HG02973 (cell line): ENCODE results near the gene MRPL52.
"Not testable (repeated sequence)": the region's sequence is repeated elsewhere in the genome, so short reads cannot be mapped to it uniquely, and the experiment has no call there.

Experiments
- ATAC-seq: cut with Tn5 transposase; IDR thresholded peaks from one replicate; pipeline ENCODE4 v1.9.1; 2021; ENCODE audit warnings: moderate library complexity; ENCODE audit not compliant: unreplicated experiment

The MRPL52 gene

DNA sequence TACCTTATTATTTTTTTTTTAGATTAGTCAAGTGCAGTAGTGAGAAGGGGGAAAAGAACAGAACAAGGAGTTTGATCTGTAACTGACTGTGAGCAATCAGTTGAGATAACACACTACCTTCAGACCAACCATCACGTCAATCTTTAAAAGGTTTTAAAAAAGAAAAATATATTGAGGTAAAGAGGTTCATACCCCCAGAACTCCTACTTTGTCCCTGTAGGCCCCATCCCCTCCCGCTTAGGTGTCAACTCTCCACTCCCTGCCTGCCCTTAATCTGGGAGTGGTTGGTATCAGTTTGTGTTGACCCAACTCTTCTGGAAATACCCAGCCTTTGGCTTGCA, 22.9 kb downstream of the MRPL52 start:
- no peak for ATAC-seq

- ATAC-seq: no peak
These were observed 23.5 kb downstream of the MRPL52 start for GRCh38 chr14:22852940-22853767.

GRCh38 chr14:22854296-22854695, 24.6 kb downstream of the MRPL52 start:
- ATAC-seq: not testable (repeated sequence)

DNA sequence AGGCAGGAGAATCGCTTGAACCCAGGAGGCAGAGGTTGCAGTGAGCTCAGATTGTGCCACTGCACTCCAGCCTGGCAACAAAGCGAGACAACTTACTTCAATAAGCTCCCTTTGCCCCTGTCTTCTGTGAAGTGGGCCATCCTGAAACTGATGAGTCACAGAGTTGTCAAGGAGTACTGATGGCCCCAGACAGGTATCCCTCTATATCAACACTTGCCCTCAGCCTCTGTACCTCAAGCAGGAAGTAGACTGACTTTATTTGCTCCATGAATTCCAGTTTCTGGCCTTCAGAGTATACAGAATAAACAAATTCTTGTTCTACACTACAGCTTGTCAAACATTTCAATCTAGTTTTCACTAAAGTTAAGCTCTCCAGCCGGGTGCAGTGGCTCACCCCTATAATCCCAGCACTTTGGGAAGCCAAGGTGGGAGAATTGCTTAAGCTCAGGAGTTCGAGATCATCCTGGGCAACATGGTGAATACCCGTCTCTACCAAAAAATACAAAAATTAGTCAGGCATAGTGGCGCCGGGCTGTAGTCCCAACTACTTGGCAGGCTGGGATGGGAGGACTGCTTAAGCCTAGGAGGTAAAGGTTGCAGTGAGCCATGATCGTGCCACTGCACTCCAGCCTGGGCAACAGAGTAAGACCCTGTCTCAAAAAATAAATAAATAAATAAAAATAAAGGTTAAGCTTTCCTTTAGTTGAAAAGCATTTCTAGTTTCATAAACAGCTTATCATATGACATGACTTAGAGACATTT, 25.5 kb downstream of the MRPL52 start:
- no peak for ATAC-seq

- ATAC-seq: no peak
These were observed 26.7 kb downstream of the MRPL52 start for GRCh38 chr14:22856428-22856827.

GRCh38 chr14:22860377-22860776, 30.7 kb downstream of the MRPL52 start:
- not testable (repeated sequence) for ATAC-seq

GRCh38 chr14:22861651-22862050, 32.0 kb downstream of the MRPL52 start:
- ATAC-seq: no peak

DNA sequence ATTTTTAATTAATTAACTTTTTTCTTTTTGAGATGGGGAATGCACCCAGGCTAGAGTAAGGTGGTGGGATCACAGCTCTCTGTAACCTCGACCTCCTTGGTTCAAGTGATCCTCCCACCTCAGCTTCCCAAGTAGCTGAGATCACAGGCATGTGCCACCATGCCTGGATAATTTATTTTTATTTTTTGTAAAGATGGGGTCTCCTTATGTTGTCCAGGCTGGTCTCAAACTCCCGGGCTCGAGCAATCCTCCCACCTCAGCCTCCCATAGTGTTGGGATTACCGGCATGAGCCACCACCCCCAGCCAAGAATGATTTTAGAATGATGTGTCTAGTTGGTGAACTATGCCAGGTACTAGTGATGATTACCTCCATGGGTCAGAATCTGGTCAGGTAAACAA, 35.3 kb downstream of the MRPL52 start:
- ATAC-seq: no peak

GRCh38 chr14:22865424-22866405, 36.0 kb downstream of the MRPL52 start:
- no peak for ATAC-seq

GRCh38 chr14:22866874-22867273, 37.2 kb downstream of the MRPL52 start:
- no peak for ATAC-seq

GRCh38 chr14:22870811-22871223, 41.1 kb downstream of the MRPL52 start:
- ATAC-seq: peak; percentile 41

GRCh38 chr14:22871224-22872032, 41.7 kb downstream of the MRPL52 start, which contains the start of gene LRP10:
Gene LRP10, plus strand, starts transcription at chr14:22871740. Its CDS starts 564 bp downstream, at chr14:22872304.
- ATAC-seq: peak; percentile 64

GRCh38 chr14:22872033-22872832, 42.5 kb downstream of the MRPL52 start:
- ATAC-seq: no peak

- ATAC-seq: no peak
These were observed 43.3 kb downstream of the MRPL52 start for GRCh38 chr14:22872833-22873520.

DNA sequence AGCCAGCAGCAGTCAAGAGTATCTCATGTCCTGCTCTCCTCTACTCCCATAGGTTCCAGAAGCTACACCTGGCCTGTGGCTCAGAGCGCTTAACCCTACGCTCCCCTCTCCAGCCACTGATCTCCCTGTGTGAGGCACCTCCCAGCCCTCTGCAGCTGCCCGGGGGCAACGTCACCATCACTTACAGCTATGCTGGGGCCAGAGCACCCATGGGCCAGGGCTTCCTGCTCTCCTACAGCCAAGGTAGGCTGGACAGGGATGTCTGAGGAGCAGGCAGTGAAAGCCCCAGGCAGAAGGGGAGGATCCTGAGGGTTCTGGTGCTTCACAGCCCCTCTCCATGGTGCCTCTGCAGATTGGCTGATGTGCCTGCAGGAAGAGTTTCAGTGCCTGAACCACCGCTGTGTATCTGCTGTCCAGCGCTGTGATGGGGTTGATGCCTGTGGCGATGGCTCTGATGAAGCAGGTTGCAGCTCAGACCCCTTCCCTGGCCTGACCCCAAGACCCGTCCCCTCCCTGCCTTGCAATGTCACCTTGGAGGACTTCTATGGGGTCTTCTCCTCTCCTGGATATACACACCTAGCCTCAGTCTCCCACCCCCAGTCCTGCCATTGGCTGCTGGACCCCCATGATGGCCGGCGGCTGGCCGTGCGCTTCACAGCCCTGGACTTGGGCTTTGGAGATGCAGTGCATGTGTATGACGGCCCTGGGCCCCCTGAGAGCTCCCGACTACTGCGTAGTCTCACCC, 45.5 kb downstream of the MRPL52 start:
- no peak for ATAC-seq

DNA sequence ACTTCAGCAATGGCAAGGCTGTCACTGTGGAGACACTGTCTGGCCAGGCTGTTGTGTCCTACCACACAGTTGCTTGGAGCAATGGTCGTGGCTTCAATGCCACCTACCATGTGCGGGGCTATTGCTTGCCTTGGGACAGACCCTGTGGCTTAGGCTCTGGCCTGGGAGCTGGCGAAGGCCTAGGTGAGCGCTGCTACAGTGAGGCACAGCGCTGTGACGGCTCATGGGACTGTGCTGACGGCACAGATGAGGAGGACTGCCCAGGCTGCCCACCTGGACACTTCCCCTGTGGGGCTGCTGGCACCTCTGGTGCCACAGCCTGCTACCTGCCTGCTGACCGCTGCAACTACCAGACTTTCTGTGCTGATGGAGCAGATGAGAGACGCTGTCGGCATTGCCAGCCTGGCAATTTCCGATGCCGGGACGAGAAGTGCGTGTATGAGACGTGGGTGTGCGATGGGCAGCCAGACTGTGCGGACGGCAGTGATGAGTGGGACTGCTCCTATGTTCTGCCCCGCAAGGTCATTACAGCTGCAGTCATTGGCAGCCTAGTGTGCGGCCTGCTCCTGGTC, 46.1 kb downstream of the MRPL52 start:
- ATAC-seq: no peak

GRCh38 chr14:22877000-22877501, 47.4 kb downstream of the MRPL52 start:
- ATAC-seq: no peak
